ENCODE results near the gene CNTNAP4. TPM values are rescaled to one million over a fixed set of nuclear protein-coding genes. Genes with fewer than 3 reads are reported as not detected.

The CNTNAP4 gene
- total and polyA plus RNA-seq, 2 of the 4 experiments (the other 2 are of a cell fraction), result not detected

- no CpG with 5 or more reads among the region's 2 CpGs for WGBS, 2 experiments (ENCODE audit: extremely low coverage in 2 of 2, insufficient read length in 1 of 2)
- dilution Hi-C loops (cut with HindIII; ENCODE audit: low sequenced_read_pairs, unreplicated experiment) (no loop called here), in situ Hi-C loops (cut with MboI; ENCODE audit: low sequenced_read_pairs) (no loop called here), intact Hi-C loops (cut with micrococcal nuclease) (no loop called here)
- Histone ChIP-seq H2BK15ac (ENCODE audit: low read depth, low read length) (no peak overlapping the region), H2BK20ac (ENCODE audit: low read depth, low read length) (no peak overlapping the region), H2AK5ac (ENCODE audit: low read depth, low read length) (no peak overlapping the region), H3K4me1 (ENCODE audit: control insufficient read depth, insufficient read depth, low read length) (no peaks in the 10 kb centered on the region), H4K20me1 (ENCODE audit: insufficient read depth, low read length) (no peaks in the 10 kb centered on the region), H2BK120ac (ENCODE audit: low read depth, low read length) (no peak overlapping the region), H4K91ac (ENCODE audit: insufficient read depth, low read depth, low read length) (no peak overlapping the region), H3K79me1 (ENCODE audit: low read depth in 1 of 2, low read length in 2 of 2) (no peaks in the 10 kb centered on the region), H3K4me2 (ENCODE audit: low read depth, low read length) (no peak overlapping the region), H4K5ac (ENCODE audit: low read depth, low read length) (no peak overlapping the region), H3K4me3 (ENCODE audit: insufficient read depth, low read depth, low read length) (no peak overlapping the region), H2AFZ (replicated peaks; ENCODE audit: low read length, poor library complexity) (no peak overlapping the region), H3K9me3 (ENCODE audit: control insufficient read depth, insufficient read depth, low read length) (peaks cover 2% of the 10 kb centered on the region; the same call in 1 of the 2 replicates), H3K27ac (ENCODE audit: insufficient read depth, low read length) (no peak overlapping the region), H3K9me1 (ENCODE audit: insufficient read depth, low read length) (no peaks in the 10 kb centered on the region), H3K4ac (ENCODE audit: low read depth, low read length) (no peak overlapping the region), H3K14ac (replicated peaks; ENCODE audit: low read depth, low read length) (no peak overlapping the region), H3K27me3 (ENCODE audit: control insufficient read depth, insufficient read depth, low read length) (no peaks in the 10 kb centered on the region), H3K18ac (ENCODE audit: low read depth, low read length) (no peak overlapping the region), H3K23ac (ENCODE audit: low read depth, low read length) (no peak overlapping the region), H2AK9ac (replicated peaks; ENCODE audit: low read depth, low read length, poor library complexity) (no peak overlapping the region), H3K56ac (ENCODE audit: extremely low read depth, insufficient read depth, low read length) (no peak overlapping the region), H4K8ac (ENCODE audit: low read depth in 2 of 2, low read length in 2 of 2) (no peak overlapping the region), H3K9ac (ENCODE audit: low read depth, low read length) (no peak overlapping the region), H2BK5ac (ENCODE audit: low read depth, low read length, poor library complexity, severe bottlenecking) (no peak overlapping the region), H3K36me3 (ENCODE audit: control insufficient read depth, insufficient read depth, low read length) (no peaks in the 10 kb centered on the region)
- no TSS peak for BruUV-seq (replicated peaks)
- ChIA-PET CTCF (no interaction called here), POLR2A (ENCODE audit: unreplicated experiment) (no interaction called here)
- ATAC-seq (ENCODE audit: low read depth) (no peak), DNase-seq (no peak)
- TF ChIP-seq ELK1 (IDR thresholded peaks at IDR 0.05; ENCODE audit: borderline replicate concordance, low read depth, low read length) (no peak), MXI1 (IDR thresholded peaks at IDR 0.05; ENCODE audit: borderline replicate concordance, low read depth, low read length) (no peak), MAFK (IDR thresholded peaks at IDR 0.05; ENCODE audit: low read depth, low read length) (no peak), FOS (IDR thresholded peaks at IDR 0.05; ENCODE audit: low read depth, low read length) (no peak), RAD21 (IDR thresholded peaks at IDR 0.05; ENCODE audit: low read length) (no peak), POLR2A (IDR thresholded peaks at IDR 0.05; ENCODE audit: low read depth, low read length) (no peak), CHD1 (IDR thresholded peaks at IDR 0.05; ENCODE audit: low read depth, low read length) (no peak), CTCF (conservative IDR thresholded peaks at IDR 0.05; ENCODE audit: low read depth, low read length) (no peak)
Observed at GRCh38 chr16:76573281-76573680, 296.1 kb downstream of the CNTNAP4 start.
